ENCODE data around the gene CALCR. TPM values are rescaled to one million over a fixed set of nuclear protein-coding genes. Genes with fewer than 3 reads are reported as not detected.

CALCR gene
- polyA plus RNA-seq, 3 donors = not detected

GRCh38 chr7:93409324-93409723 lies 165.2 kb downstream of the CALCR start:
- Histone ChIP-seq H2AFZ (ENCODE audit: insufficient read depth, low read depth, low read length, poor library complexity, severe bottlenecking) (no peak overlapping the region), H3K36me3 (replicated peaks in 1 of 2; ENCODE audit: control insufficient read depth in 1 of 2, insufficient read depth in 2 of 2, low read length in 2 of 2) (no peaks in the 10 kb centered on the region), H3K4me1 (ENCODE audit: control insufficient read depth in 1 of 2, insufficient read depth in 2 of 2, low read length in 2 of 2) (no peaks in the 10 kb centered on the region), H3K9ac (ENCODE audit: insufficient read depth, low read length, poor library complexity, severe bottlenecking) (no peak overlapping the region), H3K79me2 (ENCODE audit: insufficient read depth, low read length) (no peaks in the 10 kb centered on the region), H4K20me1 (ENCODE audit: insufficient read depth, low read length) (no peaks in the 10 kb centered on the region), H3K4me3 (replicated peaks in 1 of 3; ENCODE audit: low read depth in 2 of 3, low read length in 3 of 3) (no peak overlapping the region), H3K27ac (ENCODE audit: low read depth in 1 of 2, low read length in 2 of 2) (no peak overlapping the region), H3K4me2 (replicated peaks; ENCODE audit: extremely low read depth, low read length, poor library complexity, severe bottlenecking) (no peak overlapping the region), H3K9me3 (replicated peaks in 1 of 2; ENCODE audit: control insufficient read depth in 1 of 2, insufficient read depth in 1 of 2, low read length in 2 of 2) (peaks cover 7 to 9% of the 10 kb centered on the region in 2 donors), H3K27me3 (ENCODE audit: control insufficient read depth in 2 of 2, insufficient read depth in 2 of 2, low read length in 2 of 2) (no peaks in the 10 kb centered on the region)
- H3K9me3 Mint-ChIP-seq = peaks cover 0 to 11% (median 4%) of the 10 kb centered on the region in 7 donors
- H3K4me1 Mint-ChIP-seq = no peaks in the 10 kb centered on the region
- DNase-seq = no peak
- H3K27me3 Mint-ChIP-seq (ENCODE audit: low read depth in 3 of 3) = no peaks in the 10 kb centered on the region
- no peak overlapping the region for H3K27ac Mint-ChIP-seq
- WGBS (ENCODE audit: insufficient coverage) = 75% methylated on average over 1 of the region's 3 CpGs
- no peak for TF ChIP-seq CTCF (IDR thresholded peaks at IDR 0.05)
- H3K36me3 Mint-ChIP-seq = no peaks in the 10 kb centered on the region
- intact Hi-C loops (cut with micrococcal nuclease) = no loop called here
- no peak overlapping the region for H3K4me3 Mint-ChIP-seq

- H3K36me3 ChIP-seq (replicated peaks in 1 of 2; ENCODE audit: control insufficient read depth in 1 of 2, insufficient read depth in 2 of 2, low read length in 2 of 2) = no peaks in the 10 kb centered on the region
- no peaks in the 10 kb centered on the region for H3K36me3 Mint-ChIP-seq
- H3K27ac Mint-ChIP-seq = no peak overlapping the region
- no peaks in the 10 kb centered on the region for H4K20me1 ChIP-seq (ENCODE audit: insufficient read depth, low read length)
- no peak overlapping the region for H3K27ac ChIP-seq (ENCODE audit: low read depth in 1 of 2, low read length in 2 of 2)
- no peak overlapping the region for H2AFZ ChIP-seq (ENCODE audit: insufficient read depth, low read depth, low read length, poor library complexity, severe bottlenecking)
- intact Hi-C loops (cut with micrococcal nuclease) = no loop called here
- DNase-seq = no peak
- no peaks in the 10 kb centered on the region for H3K27me3 Mint-ChIP-seq (ENCODE audit: low read depth in 3 of 3)
- no peak overlapping the region for H3K9ac ChIP-seq (ENCODE audit: insufficient read depth, low read length, poor library complexity, severe bottlenecking)
- H3K4me3 Mint-ChIP-seq = no peak overlapping the region
- WGBS (ENCODE audit: insufficient coverage) = 100% methylated on average over 3 of the region's 5 CpGs
- peaks cover 7 to 9% of the 10 kb centered on the region in 2 donors for H3K9me3 ChIP-seq (replicated peaks in 1 of 2; ENCODE audit: control insufficient read depth in 1 of 2, insufficient read depth in 1 of 2, low read length in 2 of 2)
- no peak overlapping the region for H3K4me2 ChIP-seq (replicated peaks; ENCODE audit: extremely low read depth, low read length, poor library complexity, severe bottlenecking)
- H3K27me3 ChIP-seq (ENCODE audit: control insufficient read depth in 2 of 2, insufficient read depth in 2 of 2, low read length in 2 of 2) = no peaks in the 10 kb centered on the region
- H3K4me1 Mint-ChIP-seq = no peaks in the 10 kb centered on the region
- H3K79me2 ChIP-seq (ENCODE audit: insufficient read depth, low read length) = no peaks in the 10 kb centered on the region
- no peak overlapping the region for H3K4me3 ChIP-seq (replicated peaks in 1 of 3; ENCODE audit: low read depth in 2 of 3, low read length in 3 of 3)
- H3K4me1 ChIP-seq (ENCODE audit: control insufficient read depth in 1 of 2, insufficient read depth in 2 of 2, low read length in 2 of 2) = no peaks in the 10 kb centered on the region
- no peak for TF ChIP-seq CTCF (IDR thresholded peaks at IDR 0.05)
- peaks cover 0 to 11% (median 4%) of the 10 kb centered on the region in 7 donors for H3K9me3 Mint-ChIP-seq
Observed at GRCh38 chr7:93407239-93407638, 167.3 kb downstream of the CALCR start.

Data from CD14-positive monocyte (primary cell).